ENCODE measurements around the gene ERMP1.

- TF ChIP-seq POLR2A (IDR thresholded peaks at IDR 0.05; ENCODE audit: low read depth, low read length) = no peak
- no peak for TF ChIP-seq JUN (IDR thresholded peaks at IDR 0.05; ENCODE audit: borderline replicate concordance, insufficient read depth, insufficient read length, low read depth)
- TF ChIP-seq CTCF (IDR thresholded peaks at IDR 0.05; ENCODE audit: extremely low read depth in 1 of 2, insufficient read depth in 1 of 2, low read depth in 1 of 2, low read length in 2 of 2) = peak; percentile 61 to 71
- TF ChIP-seq POLR2AphosphoS5 (IDR thresholded peaks at IDR 0.05; ENCODE audit: insufficient read depth, low read depth, low read length) = no peak
- TF ChIP-seq EZH2 (IDR thresholded peaks at IDR 0.05; ENCODE audit: borderline replicate concordance, low read depth, low read length, severe bottlenecking) = no peak
Measured at GRCh38 chr9:5799314-5799713, 33.6 kb downstream of the ERMP1 start.

All from endothelial cell of umbilical vein (primary cell).